T-helper 1 cell treated with Interleukin-12 subunit alpha and Interleukin-12 subunit beta and Interleukin-4 antibody, amounts not matched to agents 30 ng/mL and 1 ng/mL, for 36 hours (primary cell): ENCODE data around the gene MYT1. TPM values are rescaled to one million over a fixed set of nuclear protein-coding genes. Genes with fewer than 3 reads are reported as not detected.

Experiments
- intact Hi-C: fragments of 100-400 bp; cut with micrococcal nuclease; formaldehyde crosslinking; loops from one replicate; pipeline ENCODE4 v1.15.1; 2024
- total RNA-seq: library from RNA; stranded (reverse); gene quantifications from 2 replicates; pipeline ENCODE4 v1.2.3, GENCODE V29; 2022

Gene MYT1
- total RNA-seq, 1 donor from 2014 or later, result not detected

DNA sequence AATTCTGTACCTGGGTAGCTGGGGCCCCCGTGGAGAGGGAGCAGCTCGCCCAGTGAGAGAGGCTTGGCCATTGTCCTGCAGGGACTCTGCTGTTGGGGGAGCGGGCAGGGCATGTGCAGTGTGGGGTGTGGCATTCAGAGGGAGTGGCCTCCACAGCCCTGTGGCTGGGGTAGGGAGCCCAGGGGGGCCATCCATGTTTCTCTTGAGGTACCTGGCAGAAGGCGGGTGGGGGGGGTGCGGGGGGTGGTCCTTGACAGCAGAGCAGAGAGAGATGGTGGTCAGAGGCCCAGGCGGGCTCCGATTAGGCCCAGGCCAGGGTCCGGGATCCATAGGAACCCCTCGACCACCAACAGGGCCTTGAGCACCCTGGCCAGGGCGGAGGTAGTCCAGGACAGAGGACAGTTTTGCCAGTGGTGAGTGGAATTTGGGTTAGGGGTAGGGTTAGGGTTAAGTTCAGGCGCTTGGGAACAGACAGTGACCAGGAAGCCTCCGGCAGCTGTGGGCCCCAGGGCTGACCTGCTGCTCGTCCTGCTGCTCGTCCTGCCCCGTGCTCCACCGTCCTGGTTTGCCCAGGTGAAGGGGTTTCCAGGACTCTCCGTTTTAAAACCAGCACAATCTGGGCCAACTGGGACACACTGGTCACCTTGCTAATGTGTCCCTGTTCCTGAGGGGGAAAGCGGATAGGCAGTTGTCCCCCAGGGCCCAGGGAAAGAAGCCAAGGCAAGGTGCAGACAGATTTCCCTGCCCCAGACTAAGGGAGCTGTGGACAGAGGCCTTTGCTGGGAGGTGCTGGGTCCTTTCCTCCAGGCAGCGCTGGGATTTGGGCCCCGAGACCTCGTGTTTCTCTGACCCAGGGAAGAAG, 24.8 kb upstream of the MYT1 start:
- intact Hi-C loops, result no loop called here

DNA sequence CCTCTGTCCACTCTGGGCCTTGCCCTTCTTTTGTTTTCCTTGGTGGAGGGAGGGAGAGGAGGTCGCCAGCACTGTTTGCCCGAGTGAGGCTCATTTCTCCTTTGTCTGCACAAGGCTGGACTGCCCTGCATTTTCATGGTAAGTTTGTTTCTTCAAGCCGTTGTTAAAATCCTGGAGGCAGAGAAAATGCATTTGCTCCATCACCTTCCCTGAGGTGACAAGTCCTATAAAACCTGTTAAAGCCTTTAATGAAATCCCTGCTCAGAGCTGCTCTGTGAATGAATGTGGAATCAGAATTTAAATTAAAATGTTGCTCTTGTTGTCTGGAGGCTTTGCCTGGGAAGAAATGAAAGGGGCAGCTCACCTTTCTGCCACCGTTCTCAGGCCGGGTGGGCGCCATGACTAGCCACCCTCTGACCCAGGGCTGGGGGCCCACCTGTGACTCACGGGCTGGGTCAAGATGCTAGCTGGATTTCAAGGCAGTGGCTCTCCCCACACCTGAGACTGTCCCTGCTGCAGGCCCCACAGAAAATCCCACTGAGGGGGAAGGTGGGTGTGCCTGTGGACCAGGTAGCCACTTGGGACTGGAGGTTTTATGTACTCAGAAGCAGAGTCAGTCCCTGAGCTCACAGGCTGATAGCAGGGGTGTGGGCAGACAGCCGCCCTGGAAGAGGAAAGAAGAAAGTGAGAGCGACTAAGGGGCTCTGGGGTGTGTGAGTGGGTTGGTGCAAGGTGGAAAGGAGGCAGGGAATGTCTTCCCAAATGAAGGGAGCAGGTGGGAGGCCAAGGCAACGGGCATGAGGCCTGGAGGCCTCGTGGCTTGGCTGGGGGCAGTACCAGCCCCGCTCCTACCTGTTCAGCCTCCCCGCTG, 24.0 kb upstream of the MYT1 start:
- intact Hi-C loops, result no loop called here

- intact Hi-C loops, result no loop called here
Observed at GRCh38 chr20:64140956-64141355, 23.3 kb upstream of the MYT1 start.

- intact Hi-C loops, result no loop called here
Observed at GRCh38 chr20:64142590-64142989, 21.7 kb upstream of the MYT1 start.

DNA sequence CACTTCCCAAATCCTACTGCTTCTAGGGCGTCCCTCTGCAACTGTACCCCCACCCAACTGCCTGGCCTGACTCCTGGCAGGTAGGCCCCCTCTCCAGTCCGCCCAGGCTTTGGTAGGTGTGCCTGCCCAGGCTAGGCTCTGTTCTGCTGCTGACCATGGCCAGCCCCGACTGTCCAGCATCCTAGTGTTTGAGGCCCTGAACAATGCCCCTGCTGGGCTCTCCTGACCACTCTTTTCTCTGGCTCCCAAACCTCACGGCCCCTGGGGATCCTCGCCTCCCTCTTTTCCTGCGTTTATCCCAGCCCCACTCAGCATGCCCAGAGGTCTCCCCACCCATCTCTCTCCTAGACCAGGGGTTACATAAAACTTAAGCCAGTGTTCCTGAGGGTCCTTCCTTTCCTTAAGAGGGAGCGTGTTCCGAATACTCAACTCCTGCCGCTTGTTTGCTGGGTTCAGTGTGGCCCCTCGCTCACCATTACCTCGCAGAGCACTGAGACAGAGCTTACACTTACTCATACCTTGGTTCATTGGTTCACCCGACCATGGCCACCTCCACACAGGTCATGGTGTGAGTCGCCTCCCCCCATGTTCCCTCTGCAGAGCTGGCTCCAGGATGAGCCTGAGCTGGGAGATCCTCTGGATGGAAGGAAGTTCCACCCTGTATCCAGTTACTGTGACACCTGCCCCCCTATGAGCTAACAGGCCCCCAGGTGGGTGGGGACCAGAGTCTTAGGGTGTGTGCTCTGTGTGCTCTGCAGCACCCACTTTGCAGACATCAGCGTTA, 21.0 kb upstream of the MYT1 start:
- intact Hi-C loops, result no loop called here

DNA sequence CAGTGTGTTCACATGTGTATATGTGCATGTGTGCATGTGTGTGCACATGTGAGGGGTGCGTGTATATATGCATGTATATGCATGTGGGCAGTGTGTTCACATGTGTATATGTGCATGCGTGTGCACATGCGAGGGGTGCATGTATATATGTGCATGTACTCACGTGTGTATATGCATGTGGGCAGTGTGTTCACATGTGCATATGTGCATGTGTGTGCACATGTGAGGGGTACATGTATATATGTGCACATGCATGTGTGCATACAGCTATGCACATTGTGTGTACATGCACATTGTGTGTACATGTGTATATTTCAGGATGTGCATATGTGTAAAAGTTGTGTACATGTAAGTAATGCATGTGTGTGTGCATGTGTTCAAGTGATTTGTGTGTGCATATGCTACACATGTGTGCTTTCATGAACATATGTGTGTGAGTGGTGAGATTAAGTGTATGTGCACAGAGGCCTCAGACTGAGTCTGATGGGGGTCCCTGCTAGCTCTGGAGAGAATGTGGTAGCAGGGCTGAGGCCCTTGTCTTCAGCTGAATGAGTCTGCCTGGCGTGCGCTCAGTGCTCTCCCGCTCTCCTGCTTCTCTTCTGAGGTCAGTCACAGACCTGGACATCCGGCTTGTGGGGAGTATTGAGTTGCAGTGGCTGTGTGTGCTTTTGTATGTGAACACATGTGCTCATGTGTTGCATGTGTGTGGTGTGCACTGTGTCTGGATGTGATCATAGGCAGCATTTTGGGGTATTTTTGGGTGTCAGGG, 19.9 kb upstream of the MYT1 start:
- intact Hi-C loops, result no loop called here

- intact Hi-C loops, result no loop called here
Observed at GRCh38 chr20:64145458-64146300, 18.6 kb upstream of the MYT1 start.

DNA sequence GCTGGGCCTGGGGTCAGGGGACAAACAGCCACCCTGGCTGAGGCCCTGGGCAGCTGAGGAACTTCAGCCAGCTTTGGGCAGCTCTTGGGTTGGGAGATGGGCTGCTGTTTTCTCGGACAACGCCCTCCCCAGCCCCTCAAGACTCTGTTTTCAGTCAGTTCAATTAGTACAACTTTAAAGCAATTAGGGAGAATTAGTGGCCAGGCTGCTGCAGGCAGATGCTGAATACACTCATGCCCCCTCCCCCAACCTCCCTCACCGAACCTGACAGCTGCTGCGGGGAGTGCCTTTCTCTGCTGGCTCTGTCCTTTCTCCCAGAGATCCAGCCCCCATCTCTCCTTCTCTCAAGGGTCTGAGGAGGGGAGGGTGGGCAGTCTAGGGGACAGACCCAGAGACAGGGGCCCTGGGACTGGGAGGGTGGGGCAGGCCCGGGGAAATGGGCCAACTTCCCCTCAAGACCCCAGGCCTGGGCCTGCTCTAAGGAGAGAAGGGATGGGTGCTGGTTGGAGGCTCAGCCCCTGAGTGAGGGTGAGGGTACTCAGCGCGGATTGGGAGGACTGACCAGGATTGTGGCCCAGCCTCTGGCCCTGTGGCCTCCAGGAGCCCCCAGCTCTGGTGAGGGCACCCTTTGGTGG, 17.8 kb upstream of the MYT1 start:
- intact Hi-C loops, result no loop called here

DNA sequence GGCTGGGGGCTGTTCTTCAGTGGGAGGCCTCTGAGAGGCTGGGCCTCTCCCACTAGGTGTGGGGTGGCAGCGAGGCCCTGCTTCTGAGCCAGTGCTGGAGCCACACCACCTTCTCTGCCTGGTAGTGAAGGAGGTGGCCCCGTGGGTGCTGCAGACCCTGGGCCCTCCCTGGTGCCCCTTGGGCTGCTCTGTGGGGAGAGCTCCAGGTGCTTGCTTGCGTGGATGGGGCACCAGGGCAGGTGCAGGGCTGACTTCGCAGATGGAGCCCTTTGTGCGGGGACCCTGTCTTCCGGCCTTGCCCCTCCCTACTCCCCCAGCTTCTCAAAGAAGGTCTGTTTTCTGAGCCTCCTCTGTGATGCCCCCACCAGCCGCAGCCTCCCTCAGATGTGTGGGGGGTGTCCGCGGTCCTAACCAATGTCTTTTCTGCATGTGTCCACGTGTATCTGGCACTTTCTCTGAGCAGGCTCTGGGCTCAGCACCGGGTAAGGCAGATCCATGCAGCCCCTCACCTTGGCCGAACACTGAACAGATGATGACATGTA, 17.2 kb upstream of the MYT1 start:
- intact Hi-C loops, result no loop called here

DNA sequence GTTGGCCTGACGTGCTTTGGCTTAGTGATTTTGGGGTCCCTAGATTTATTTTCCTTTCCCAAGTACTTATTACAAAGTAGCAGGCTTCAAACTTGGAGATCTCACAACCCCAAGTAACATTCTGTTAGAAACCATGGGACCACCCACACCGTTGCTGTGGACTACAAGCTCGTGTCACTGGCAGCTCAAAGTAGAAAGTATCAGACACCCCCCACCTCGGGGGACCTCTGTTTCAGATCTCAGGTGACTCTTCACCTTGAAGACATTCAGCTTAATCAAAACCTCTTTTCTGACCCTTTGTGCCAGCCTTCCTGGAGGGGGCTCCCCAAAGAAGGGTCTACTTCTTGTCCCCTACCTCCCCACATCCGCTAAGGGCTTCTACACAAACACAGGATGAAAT, 15.7 kb upstream of the MYT1 start:
- intact Hi-C loops, result no loop called here

GRCh38 chr20:64149141-64149540, 15.1 kb upstream of the MYT1 start:
- intact Hi-C loops, result no loop called here

- intact Hi-C loops, result no loop called here
Observed at GRCh38 chr20:64149809-64150560, 14.3 kb upstream of the MYT1 start.

GRCh38 chr20:64150756-64151632, 13.3 kb upstream of the MYT1 start:
- intact Hi-C loops, result no loop called here

DNA sequence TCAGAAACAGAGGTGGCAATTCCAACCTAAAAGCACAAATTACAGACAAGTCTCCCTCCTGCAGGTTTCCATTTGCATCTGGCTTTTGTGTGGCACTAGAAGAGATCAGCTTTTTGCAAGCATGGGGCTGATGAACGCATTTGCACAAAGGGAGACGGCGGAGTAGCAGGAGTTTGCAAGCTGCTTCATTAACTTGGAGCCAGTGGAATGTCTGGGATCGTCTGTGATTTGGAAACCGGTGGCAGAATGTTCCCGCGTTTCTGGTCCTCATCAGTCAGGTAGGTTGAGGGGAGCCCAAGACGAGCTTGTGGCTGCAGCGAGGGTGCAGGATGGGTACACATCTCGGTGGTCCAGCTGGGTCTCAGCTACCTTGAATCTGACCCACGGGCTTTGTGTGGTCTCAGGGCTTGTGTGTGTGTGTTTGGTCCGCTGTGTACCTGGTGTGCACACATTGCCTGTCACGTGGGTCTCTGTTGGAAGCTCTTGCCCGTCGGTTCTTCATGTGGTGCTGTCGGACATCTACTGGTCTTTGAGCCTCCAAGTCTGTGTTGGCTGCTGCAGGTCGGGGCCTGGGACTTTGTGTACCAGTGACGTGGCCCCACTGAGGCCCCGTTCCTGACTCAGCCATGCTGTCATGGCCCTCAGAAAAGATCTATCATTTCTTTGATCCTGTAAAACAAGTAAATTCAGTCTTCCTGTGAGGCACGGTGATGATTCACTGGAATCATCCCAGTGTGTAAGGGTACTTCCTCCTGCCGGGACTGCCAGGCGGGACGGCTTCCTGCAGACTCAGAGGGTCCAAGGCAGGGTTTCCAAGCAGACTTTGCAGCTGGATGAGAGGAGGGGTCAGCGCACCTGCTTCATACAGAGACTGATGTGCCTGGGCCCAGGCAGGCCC, 12.4 kb upstream of the MYT1 start:
- intact Hi-C loops, result no loop called here

GRCh38 chr20:64152906-64153305, 11.3 kb upstream of the MYT1 start:
- intact Hi-C loops, result no loop called here

DNA sequence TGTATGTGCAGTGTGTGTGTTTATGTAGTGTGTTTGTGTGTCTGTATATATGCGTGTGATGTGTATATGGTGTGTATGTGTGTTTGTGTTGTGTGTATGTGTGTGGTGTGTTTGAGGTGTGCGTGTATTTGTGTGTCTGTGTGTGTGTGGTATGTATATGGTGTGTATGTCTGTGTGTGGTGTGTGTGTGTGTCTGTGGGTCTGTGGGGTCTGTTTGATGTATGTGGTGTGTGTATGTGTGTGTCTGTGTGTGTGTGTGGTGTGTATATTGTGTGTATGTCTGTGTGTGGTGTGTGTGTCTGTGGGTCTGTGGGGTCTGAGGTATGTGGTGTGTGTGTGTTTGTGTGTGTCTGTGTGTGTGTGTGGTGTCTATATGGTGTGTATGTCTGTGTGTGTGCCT, 10.8 kb upstream of the MYT1 start:
- intact Hi-C loops, result no loop called here
